Aorta (tissue), 5 donors: ENCODE measurements around the gene ATF4. TPM values are rescaled to one million over a fixed set of nuclear protein-coding genes. Genes with fewer than 3 reads are reported as not detected.

Experiments
- ATAC-seq: fragments of 200-7000 bp; cut with Tn5 transposase; one replicate; pipeline ENCODE4 v1.9.1; 2022; ENCODE audit warnings: moderate library complexity; ENCODE audit not compliant: low FRiP score
- DNase-seq, 2 donors: peaks; one replicate each; pipeline ENCODE4 v3.0.0-alpha.2; 2020
- H3K27ac ChIP-seq, 2 donors: one replicate each; pipeline ENCODE4 v1.5.1; 2013; ENCODE audit warnings: low read length in 2 of 2, mild to moderate bottlenecking in 2 of 2, moderate library complexity in 2 of 2, control low read depth in 1 of 2, inconsistent platforms in 1 of 2, low read depth in 1 of 2
- H3K27me3 ChIP-seq, 2 donors: one replicate each; pipeline ENCODE4 v1.6.1; 2013; ENCODE audit warnings: control low read depth in 1 of 2, low read length in 1 of 2, mild to moderate bottlenecking in 1 of 2, moderate library complexity in 1 of 2; ENCODE audit not compliant: insufficient read depth in 2 of 2, control insufficient read depth in 1 of 2
- H3K36me3 ChIP-seq, 2 donors: one replicate each; pipeline ENCODE4 v1.6.1; 2013; ENCODE audit warnings: control low read depth in 1 of 2, low read length in 1 of 2, mild to moderate bottlenecking in 1 of 2; ENCODE audit not compliant: insufficient read depth in 2 of 2, control insufficient read depth in 1 of 2
- H3K4me1 ChIP-seq, 2 donors: one replicate each; pipeline ENCODE4 v1.6.1; 2013; ENCODE audit warnings: low read length in 2 of 2, control low read depth in 1 of 2, mild to moderate bottlenecking in 1 of 2, moderate library complexity in 1 of 2; ENCODE audit not compliant: insufficient read depth in 2 of 2, control insufficient read depth in 1 of 2
- H3K4me3 ChIP-seq, 2 donors: one replicate each; pipeline ENCODE4 v1.5.1; 2013; ENCODE audit warnings: low read length in 2 of 2, control low read depth in 1 of 2, mild to moderate bottlenecking in 1 of 2
- H3K9me3 ChIP-seq: one replicate; pipeline ENCODE4 v1.6.1; 2013; ENCODE audit warnings: mild to moderate bottlenecking, low read length; ENCODE audit not compliant: control insufficient read depth
- WGBS, 2 donors: extraction: QIAGEN DNeasy Blood & Tissue Kit; methylation state at CpG; one replicate each; pipeline ENCODE4 v1.1.7; 2013; 5-methylcytosine and 5-hydroxymethylcytosine counted together
- intact Hi-C, 2 donors: fragments of 100-400 bp; cut with DNase I; formaldehyde crosslinking; loops; one replicate each; pipeline versions ENCODE4 v1.14.2 to v1.15.0; 2022
- polyA plus RNA-seq, 2 donors: library from polyadenylated mRNA; stranded (reverse); fragments of 200-250 nt; gene quantifications; one replicate each; pipeline ENCODE4 v1.2.3, GENCODE V29; 2013
- total RNA-seq, 2 donors: library from RNA; stranded (reverse); fragmentation: NEBNext Ultra II Directional; extraction: Animal tissue kit (Norgen Biotek cat#: 25700); gene quantifications; one replicate each; pipeline ENCODE4 v1.2.1, GENCODE V29; 2021
- donor health status: healthy with polysubstance abuse.
- donor health status: Bipolar disorder and iron deficiency.
- donor health status: DM: no; HTN: no; CAD: no.
- donor health status: DM: no; HTN: no; CAD: no.
- donor health status: DM: yes; HTN: yes; CAD: no.

ATF4 gene
- total and polyA plus RNA-seq, 4 donors = 305 to 759 (median 448) TPM

DNA sequence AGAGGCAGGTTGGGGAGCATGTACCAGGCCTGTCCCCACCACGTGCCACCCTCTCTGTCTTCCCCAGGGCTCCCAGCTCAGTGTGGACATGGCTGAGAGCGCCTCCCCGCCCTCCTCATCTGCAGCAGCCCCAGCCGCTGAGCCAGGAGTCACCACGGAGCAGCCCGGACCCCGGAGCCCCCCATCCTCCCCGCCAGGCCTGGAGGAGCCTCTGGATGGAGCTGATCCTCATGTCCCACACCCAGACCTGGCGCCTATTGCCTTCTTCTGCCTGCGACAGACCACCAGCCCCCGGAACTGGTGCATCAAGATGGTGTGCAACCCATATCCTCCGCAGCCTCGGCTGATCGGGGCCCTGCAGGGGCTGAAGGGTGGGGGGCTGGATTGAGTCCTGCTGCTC lies 50.3 kb downstream of the ATF4 start, which contains the start of gene CACNA1I:
TSS of gene CACNA1I (plus strand) at position 89 of the 400 bp plus-strand sequence. CDS start at position 89, 0 bp downstream.
- no peak for DNase-seq
- no peak for ATAC-seq
- WGBS, 2 donors = 75 to 85% methylated on average over 11 to 14 of the region's 14 CpGs
- no peaks in the 10 kb centered on the region for H3K36me3 ChIP-seq
- intact Hi-C loops = no loop called here
- H3K27ac ChIP-seq = no peak within 1 kb of the TSS
- H3K4me1 ChIP-seq = no peaks in the 10 kb centered on the region
- no peaks in the 10 kb centered on the region for H3K27me3 ChIP-seq
- no peak within 1 kb of the TSS for H3K4me3 ChIP-seq
- no peaks in the 10 kb centered on the region for H3K9me3 ChIP-seq

DNA sequence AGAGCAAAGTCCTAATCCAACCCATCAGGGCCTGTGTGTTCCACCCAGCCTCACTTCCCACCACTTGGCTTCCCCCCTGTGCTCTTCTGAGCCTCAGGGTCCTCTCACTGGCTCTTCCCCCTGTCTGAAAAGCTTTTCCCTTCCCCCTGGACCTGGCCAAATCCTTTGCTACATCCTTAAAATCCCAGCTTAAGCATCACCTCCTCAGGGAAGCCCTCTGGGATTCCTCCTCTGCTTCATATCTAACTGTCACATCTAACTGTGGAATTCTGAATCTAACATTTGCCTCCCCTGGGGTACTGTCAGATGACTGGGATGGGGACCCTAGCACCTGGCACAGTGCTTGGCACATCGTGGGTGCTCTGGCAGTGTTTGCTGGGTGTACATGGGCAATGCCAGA lies 51.2 kb downstream of the ATF4 start:
- H3K27me3 ChIP-seq = no peaks in the 10 kb centered on the region
- WGBS, 2 donors = 61 to 75% methylated on average over 1 of the region's 1 CpG
- H3K36me3 ChIP-seq = no peaks in the 10 kb centered on the region

More for the DNA sequence above, 51.2 kb downstream of the ATF4 start:
- intact Hi-C loops = no loop called here
- ATAC-seq = no peak
- no peaks in the 10 kb centered on the region for H3K4me1 ChIP-seq
- H3K4me3 ChIP-seq = no peak overlapping the region
- no peak for DNase-seq
- no peak overlapping the region for H3K27ac ChIP-seq
- no peaks in the 10 kb centered on the region for H3K9me3 ChIP-seq

Other genes starting within 250 kb of the ATF4 start
- 1,000 to 10,000 TPM; 1,469 to 1,615 TPM for gene RPL3, start 200.9 kb upstream of the ATF4 start, total RNA-seq
- gene RPL3, start 200.9 kb upstream of the ATF4 start, polyA plus RNA-seq = 1,000 to 10,000 TPM; 2,999 to 4,700 TPM
- 10 to 100 TPM in 1 of 2 donors, 1 to 10 TPM in 1; 5.1 to 26.7 TPM for gene SYNGR1, start 170.6 kb upstream of the ATF4 start, total RNA-seq
- gene SYNGR1, start 170.6 kb upstream of the ATF4 start, polyA plus RNA-seq = 10 to 100 TPM; 10.9 to 23.1 TPM
- 10 to 100 TPM; 22.5 to 30.8 TPM for gene TAB1, start 120.8 kb upstream of the ATF4 start, total RNA-seq
- 10 to 100 TPM in 1 of 2 donors, 1 to 10 TPM in 1; 8.1 to 20.7 TPM for gene TAB1, start 120.8 kb upstream of the ATF4 start, polyA plus RNA-seq
- 10 to 100 TPM in 1 of 2 donors, 1 to 10 TPM in 1; 2.5 to 11.0 TPM for gene MGAT3, start 63.5 kb upstream of the ATF4 start, total RNA-seq
- 1 to 10 TPM in 1 of 2 donors, under 1 TPM in 1; 0.26 to 1.1 TPM for gene MGAT3, start 63.5 kb upstream of the ATF4 start, polyA plus RNA-seq
- 10 to 100 TPM; 15.5 to 20.1 TPM for gene MIEF1, start 18.3 kb upstream of the ATF4 start, total RNA-seq
- 1 to 10 TPM; 8.0 to 8.3 TPM for gene MIEF1, start 18.3 kb upstream of the ATF4 start, polyA plus RNA-seq
- gene RPS19BP1, start 12.2 kb downstream of the ATF4 start, total RNA-seq = 10 to 100 TPM; 50.4 to 51.8 TPM
- gene RPS19BP1, start 12.2 kb downstream of the ATF4 start, polyA plus RNA-seq = 100 to 1,000 TPM; 159 to 160 TPM
- gene CACNA1I, start 50.2 kb downstream of the ATF4 start, total RNA-seq = under 1 TPM; 0.16 to 0.33 TPM
- not detected for gene CACNA1I, start 50.2 kb downstream of the ATF4 start, polyA plus RNA-seq